Neural progenitor cell (in vitro differentiated cells): Measurements from ENCODE around the gene HOXD12. TPM values are rescaled to one million over a fixed set of nuclear protein-coding genes. Genes with fewer than 3 reads are reported as not detected.

ENCODE experiments used
- DNase-seq: peaks from one replicate; pipeline ENCODE4 v3.0.0-alpha.2; 2016; ENCODE audit warnings: low spot score
- H2AFZ ChIP-seq: fragments of 200-600 bp; sonication (generic); replicated peaks from 2 replicates; pipeline ENCODE4 v1.6.1; 2016; ENCODE audit warnings: antibody characterized with exemption
- H3F3A ChIP-seq: fragments of 200-600 bp; sonication (generic); 2 replicates; pipeline ENCODE4 v1.6.1; 2016; ENCODE audit warnings: antibody characterized with exemption, low read depth
- H3K27ac ChIP-seq: fragments of 200-600 bp; sonication (generic); 2 replicates; pipeline ENCODE4 v1.5.1; 2016; ENCODE audit warnings: mild to moderate bottlenecking
- H3K27me3 ChIP-seq: fragments of 200-600 bp; sonication (generic); 2 replicates; pipeline ENCODE4 v1.6.1; 2016; ENCODE audit warnings: mild to moderate bottlenecking, moderate library complexity
- H3K36me3 ChIP-seq: fragments of 200-600 bp; sonication (generic); 2 replicates; pipeline ENCODE4 v1.5.1; 2016
- H3K4me1 ChIP-seq: fragments of 200-600 bp; sonication (generic); 2 replicates; pipeline ENCODE4 v1.6.1; 2016; ENCODE audit warnings: mixed run types
- H3K4me2 ChIP-seq: fragments of 200-600 bp; sonication (generic); 2 replicates; pipeline ENCODE4 v1.6.1; 2016
- H3K4me3 ChIP-seq: fragments of 200-600 bp; sonication (generic); 2 replicates; pipeline ENCODE4 v1.5.1; 2016
- H3K79me2 ChIP-seq: fragments of 200-600 bp; sonication (generic); 2 replicates; pipeline ENCODE4 v1.6.1; 2016; ENCODE audit warnings: low read depth
- H3K9ac ChIP-seq: fragments of 200-600 bp; sonication (generic); 2 replicates; pipeline ENCODE4 v1.6.1; 2016
- H3K9me3 ChIP-seq: fragments of 200-600 bp; sonication (generic); 2 replicates; pipeline ENCODE4 v1.5.1; 2016; ENCODE audit warnings: low read depth
- H4K20me1 ChIP-seq: fragments of 200-600 bp; sonication (generic); 2 replicates; pipeline ENCODE4 v1.6.1; 2016; ENCODE audit warnings: low read depth
- H3K27ac Mint-ChIP-seq: 3 replicates; pipeline ENCODE4 v1.8.0; 2021; ENCODE audit warnings: mixed read lengths
- H3K27me3 Mint-ChIP-seq: 2 replicates; pipeline ENCODE4 v1.8.0; 2022; ENCODE audit warnings: low read depth, mild to moderate bottlenecking, inconsistent platforms, moderate library complexity, mixed read lengths; ENCODE audit not compliant: insufficient read depth
- H3K36me3 Mint-ChIP-seq: 3 replicates; pipeline ENCODE4 v1.8.0; 2021; ENCODE audit warnings: mixed read lengths
- H3K4me1 Mint-ChIP-seq: 3 replicates; pipeline ENCODE4 v1.8.0; 2021; ENCODE audit warnings: mixed read lengths
- H3K4me3 Mint-ChIP-seq: 3 replicates; pipeline ENCODE4 v1.8.0; 2021; ENCODE audit warnings: mild to moderate bottlenecking, moderate library complexity, mixed read lengths
- H3K9me3 Mint-ChIP-seq: 3 replicates; pipeline ENCODE4 v1.8.0; 2020; ENCODE audit warnings: mixed read lengths
- CTCF ChIP-seq: fragments of 200-600 bp; sonication (generic); IDR thresholded peaks from 2 replicates; pipeline ENCODE4 v1.5.1; 2017; ENCODE audit warnings: antibody characterized with exemption, mild to moderate bottlenecking
- EZH2 ChIP-seq: fragments of 200-600 bp; sonication (generic); IDR thresholded peaks from 2 replicates; pipeline ENCODE4 v1.6.1; 2017; ENCODE audit warnings: antibody characterized with exemption, mild to moderate bottlenecking, moderate library complexity
- EZH2phosphoT487 ChIP-seq: fragments of 200-600 bp; sonication (generic); IDR thresholded peaks from 2 replicates; pipeline ENCODE4 v1.6.1; 2017; ENCODE audit warnings: antibody characterized with exemption
- total RNA-seq: library from RNA; depleted of rRNA; stranded (reverse); fragments of >200 nt; gene quantifications from 2 replicates; pipeline ENCODE4 v1.2.3, GENCODE V29; 2015; ENCODE audit warnings: low replicate concordance

HOXD12 gene
- total RNA-seq, 1 donor from 2014 or later, result not detected

- Mint-ChIP-seq H3K9me3 (peaks cover 6% of the 10 kb centered on the region), H3K4me1 (peaks cover 4% of the 10 kb centered on the region), H3K27ac (no peak overlapping the region), H3K4me3 (no peak overlapping the region), H3K36me3 (no peaks in the 10 kb centered on the region), H3K27me3 (peaks cover 98% of the 10 kb centered on the region)
- H3K4me2 ChIP-seq, result no peak overlapping the region
- H4K20me1 ChIP-seq, result peaks cover 99% of the 10 kb centered on the region
- H3K4me3 ChIP-seq, result no peak overlapping the region
- no peaks in the 10 kb centered on the region for H3K36me3 ChIP-seq
- peaks cover 100% of the 10 kb centered on the region for H3K27me3 ChIP-seq
- no peak for DNase-seq
- H3F3A ChIP-seq, result no peaks in the 10 kb centered on the region
- H2AFZ ChIP-seq, result no peak overlapping the region
- no peaks in the 10 kb centered on the region for H3K79me2 ChIP-seq
- no peak overlapping the region for H3K27ac ChIP-seq
- TF ChIP-seq CTCF (no peak), EZH2phosphoT487 (peak; percentile 24)
- no peaks in the 10 kb centered on the region for H3K4me1 ChIP-seq
- no peak overlapping the region for H3K9ac ChIP-seq
- H3K9me3 ChIP-seq, result no peaks in the 10 kb centered on the region
Measured at GRCh38 chr2:176099159-176099727, 352 bp upstream of the HOXD12 start.

GRCh38 chr2:176100547-176101140, 1.0 kb downstream of the HOXD12 start:
- Histone ChIP-seq H3K79me2 (no peaks in the 10 kb centered on the region), H2AFZ (no peak overlapping the region), H3K4me3 (no peak overlapping the region), H3K9me3 (no peaks in the 10 kb centered on the region), H4K20me1 (peaks cover 99% of the 10 kb centered on the region), H3K4me1 (no peaks in the 10 kb centered on the region), H3K4me2 (no peak overlapping the region), H3F3A (no peaks in the 10 kb centered on the region), H3K36me3 (no peaks in the 10 kb centered on the region), H3K27ac (no peak overlapping the region), H3K27me3 (peaks cover 100% of the 10 kb centered on the region), H3K9ac (no peak overlapping the region)
- peaks cover 6% of the 10 kb centered on the region for H3K9me3 Mint-ChIP-seq
- no peaks in the 10 kb centered on the region for H3K36me3 Mint-ChIP-seq
- no peak overlapping the region for H3K4me3 Mint-ChIP-seq
- peaks cover 8% of the 10 kb centered on the region for H3K4me1 Mint-ChIP-seq
- H3K27ac Mint-ChIP-seq, result no peak overlapping the region
- no peak for DNase-seq
- peaks cover 98% of the 10 kb centered on the region for H3K27me3 Mint-ChIP-seq
- peak; percentile 75 for TF ChIP-seq EZH2phosphoT487
- peak; percentile 35 for TF ChIP-seq EZH2
- TF ChIP-seq CTCF, result no peak

- TF ChIP-seq CTCF (no peak), EZH2 (no peak), EZH2phosphoT487 (no peak)
- peaks cover 100% of the 10 kb centered on the region for H3K27me3 ChIP-seq
- H3K4me2 ChIP-seq, result no peak overlapping the region
- H3K27ac ChIP-seq, result no peak overlapping the region
- H3K4me3 ChIP-seq, result no peak overlapping the region
- H3F3A ChIP-seq, result no peaks in the 10 kb centered on the region
- H3K9me3 Mint-ChIP-seq, result peaks cover 6% of the 10 kb centered on the region
- no peaks in the 10 kb centered on the region for H3K9me3 ChIP-seq
- H4K20me1 ChIP-seq, result peaks cover 99% of the 10 kb centered on the region
- no peak for DNase-seq
- H3K27me3 Mint-ChIP-seq, result peaks cover 98% of the 10 kb centered on the region
- no peak overlapping the region for H2AFZ ChIP-seq
- no peaks in the 10 kb centered on the region for H3K79me2 ChIP-seq
- H3K36me3 ChIP-seq, result no peaks in the 10 kb centered on the region
- peaks cover 10% of the 10 kb centered on the region for H3K4me1 Mint-ChIP-seq
- no peaks in the 10 kb centered on the region for H3K36me3 Mint-ChIP-seq
- no peak overlapping the region for H3K4me3 Mint-ChIP-seq
- no peak overlapping the region for H3K9ac ChIP-seq
- H3K27ac Mint-ChIP-seq, result no peak overlapping the region
- H3K4me1 ChIP-seq, result no peaks in the 10 kb centered on the region
Measured at GRCh38 chr2:176101216-176101830, 1.7 kb downstream of the HOXD12 start.
